NT2/D1 (cell line): Measurements from ENCODE around the gene PAXIP1.

ENCODE experiments used
- DNase-seq: peaks from one replicate; pipeline ENCODE4 v3.0.0-alpha.2; 2011; ENCODE audit warnings: low read depth, low spot score
- H3K27me3 ChIP-seq: 2 replicates; pipeline ENCODE4 v1.6.0; 2011; ENCODE audit warnings: mild to moderate bottlenecking; ENCODE audit not compliant: insufficient read length, insufficient read depth
- H3K36me3 ChIP-seq: 2 replicates; pipeline ENCODE4 v1.6.1; 2011; ENCODE audit warnings: mild to moderate bottlenecking, low read length, mixed read lengths; ENCODE audit not compliant: insufficient read depth, insufficient read length
- H3K4me1 ChIP-seq: 2 replicates; pipeline ENCODE4 v1.5.1; 2011; ENCODE audit not compliant: insufficient read depth, insufficient read length
- H3K4me3 ChIP-seq: 2 replicates; pipeline ENCODE4 v1.5.1; 2011; ENCODE audit warnings: low read depth; ENCODE audit not compliant: insufficient read length
- H3K9ac ChIP-seq: 2 replicates; pipeline ENCODE4 v1.6.0; 2011; ENCODE audit warnings: low read depth; ENCODE audit not compliant: insufficient read length
- H3K9me3 ChIP-seq: 2 replicates; pipeline ENCODE4 v1.5.1; 2011; ENCODE audit warnings: mild to moderate bottlenecking, low read length; ENCODE audit not compliant: insufficient read depth
- SUZ12 ChIP-seq: IDR thresholded peaks from 2 replicates; pipeline ENCODE4 v1.6.1; 2011; ENCODE audit not compliant: insufficient read length, insufficient read depth; ENCODE audit errors: extremely low read depth
- YY1 ChIP-seq: IDR thresholded peaks from 2 replicates; pipeline ENCODE4 v1.6.1; 2011; ENCODE audit not compliant: insufficient read length, insufficient read depth
- ZNF274 ChIP-seq: IDR thresholded peaks from 2 replicates; pipeline ENCODE4 v1.6.1; 2011; ENCODE audit warnings: mild to moderate bottlenecking, low read depth, low read length

PAXIP1 gene

GRCh38 chr7:154984601-154985188 is 18.2 kb downstream of the PAXIP1 start:
- DNase-seq, result no peak
- H3K9me3 ChIP-seq, result no peaks in the 10 kb centered on the region
- no peak overlapping the region for H3K9ac ChIP-seq
- no peak overlapping the region for H3K4me3 ChIP-seq
- no peaks in the 10 kb centered on the region for H3K4me1 ChIP-seq
- H3K27me3 ChIP-seq, result no peaks in the 10 kb centered on the region
- TF ChIP-seq SUZ12, result no peak
- TF ChIP-seq YY1, result no peak
- no peak for TF ChIP-seq ZNF274
- peaks cover 53% of the 10 kb centered on the region for H3K36me3 ChIP-seq

- no peaks in the 10 kb centered on the region for H3K4me1 ChIP-seq
- DNase-seq, result no peak
- TF ChIP-seq SUZ12 (no peak), YY1 (no peak), ZNF274 (no peak)
- H3K4me3 ChIP-seq, result no peak overlapping the region
- no peak overlapping the region for H3K9ac ChIP-seq
- peaks cover 59% of the 10 kb centered on the region for H3K36me3 ChIP-seq
- H3K27me3 ChIP-seq, result no peaks in the 10 kb centered on the region
- no peaks in the 10 kb centered on the region for H3K9me3 ChIP-seq
These were observed 24.9 kb downstream of the PAXIP1 start for GRCh38 chr7:154978017-154978416.

GRCh38 chr7:154977250-154977649 is 25.7 kb downstream of the PAXIP1 start:
- Histone ChIP-seq H3K4me3 (no peak overlapping the region), H3K27me3 (no peaks in the 10 kb centered on the region), H3K9ac (no peak overlapping the region), H3K9me3 (no peaks in the 10 kb centered on the region), H3K4me1 (no peaks in the 10 kb centered on the region), H3K36me3 (peaks cover 62% of the 10 kb centered on the region)
- no peak for DNase-seq
- TF ChIP-seq SUZ12 (no peak), YY1 (no peak), ZNF274 (no peak)

GRCh38 chr7:154976844-154977243 is 26.1 kb downstream of the PAXIP1 start:
- no peak overlapping the region for H3K9ac ChIP-seq
- TF ChIP-seq YY1, result no peak
- TF ChIP-seq ZNF274, result no peak
- TF ChIP-seq SUZ12, result no peak
- H3K4me3 ChIP-seq, result no peak overlapping the region
- DNase-seq, result no peak
- H3K4me1 ChIP-seq, result no peaks in the 10 kb centered on the region
- peaks cover 58% of the 10 kb centered on the region for H3K36me3 ChIP-seq
- H3K9me3 ChIP-seq, result no peaks in the 10 kb centered on the region
- H3K27me3 ChIP-seq, result no peaks in the 10 kb centered on the region

- Histone ChIP-seq H3K4me3 (no peak overlapping the region), H3K36me3 (peaks cover 54% of the 10 kb centered on the region), H3K27me3 (no peaks in the 10 kb centered on the region), H3K4me1 (no peaks in the 10 kb centered on the region), H3K9me3 (no peaks in the 10 kb centered on the region), H3K9ac (no peak overlapping the region)
- no peak for DNase-seq
- no peak for TF ChIP-seq YY1
- TF ChIP-seq SUZ12, result no peak
- no peak for TF ChIP-seq ZNF274
These were observed 26.9 kb downstream of the PAXIP1 start for GRCh38 chr7:154975984-154976383.

- peaks cover 67% of the 10 kb centered on the region for H3K36me3 ChIP-seq
- TF ChIP-seq ZNF274 (no peak), SUZ12 (no peak), YY1 (no peak)
- DNase-seq, result no peak
- H3K4me1 ChIP-seq, result no peaks in the 10 kb centered on the region
- no peak overlapping the region for H3K4me3 ChIP-seq
- no peak overlapping the region for H3K9ac ChIP-seq
- no peaks in the 10 kb centered on the region for H3K9me3 ChIP-seq
- no peaks in the 10 kb centered on the region for H3K27me3 ChIP-seq
These were observed 29.5 kb downstream of the PAXIP1 start for GRCh38 chr7:154973381-154973780.

- no peak overlapping the region for H3K9ac ChIP-seq
- no peak overlapping the region for H3K4me3 ChIP-seq
- no peaks in the 10 kb centered on the region for H3K27me3 ChIP-seq
- no peaks in the 10 kb centered on the region for H3K4me1 ChIP-seq
- TF ChIP-seq SUZ12 (no peak), ZNF274 (no peak), YY1 (no peak)
- peaks cover 79% of the 10 kb centered on the region for H3K36me3 ChIP-seq
- H3K9me3 ChIP-seq, result no peaks in the 10 kb centered on the region
- DNase-seq, result no peak
These were observed 34.5 kb downstream of the PAXIP1 start for GRCh38 chr7:154968336-154969001.
